K562 (cell line): ENCODE results near the gene ANO8. TPM values are rescaled to one million over a fixed set of nuclear protein-coding genes. Genes with fewer than 3 reads are reported as not detected.

Experiments used
- ARID3A ChIP-seq: IDR thresholded peaks from 2 replicates; pipeline ENCODE4 v1.6.1; 2012; ENCODE audit warnings: low read depth, low read length, improper control_type of control experiment, borderline replicate concordance
- CBX5 ChIP-seq: IDR thresholded peaks from 2 replicates; pipeline ENCODE4 v1.6.1; 2014; ENCODE audit warnings: low read depth, borderline replicate concordance
- ELF4 ChIP-seq: fragments of 450-650 bp; formaldehyde crosslinking; IDR thresholded peaks from 2 replicates; pipeline ENCODE4 v1.4.0; 2022; ENCODE audit warnings: missing genetic modification characterization
- EZH2 ChIP-seq: IDR thresholded peaks from 2 replicates; pipeline ENCODE4 v1.6.1; 2012; ENCODE audit warnings: low read depth, mild to moderate bottlenecking, inconsistent platforms, low read length, borderline replicate concordance
- FOXJ2 ChIP-seq: fragments of 200-800 bp; sonication (Bioruptor generic); IDR thresholded peaks from 2 replicates; pipeline ENCODE4 v1.6.1; 2016; ENCODE audit warnings: missing genetic modification characterization, missing compliant biosample characterization
- FUS ChIP-seq: fragments of 200-400 bp; formaldehyde crosslinking; optimal IDR thresholded peaks from 2 replicates; pipeline ENCODE3; 2017; ENCODE audit warnings: low read depth, low read length
- GABPB1 ChIP-seq: sonication (generic); formaldehyde crosslinking; IDR thresholded peaks from 2 replicates; pipeline ENCODE4 v1.8.0; 2022; ENCODE audit warnings: mild to moderate bottlenecking, missing genetic modification reagents
- GTF3C2 ChIP-seq: IDR thresholded peaks from 3 replicates; pipeline ENCODE4 v1.6.1; 2011; ENCODE audit warnings: borderline replicate concordance, mild to moderate bottlenecking, moderate library complexity; ENCODE audit not compliant: insufficient read length; ENCODE audit errors: extremely low read depth
- LCOR ChIP-seq: sonication (generic); formaldehyde crosslinking; IDR thresholded peaks from 2 replicates; pipeline ENCODE4 v1.8.0; 2022; ENCODE audit warnings: mild to moderate bottlenecking, missing genetic modification reagents
- LEF1 ChIP-seq: fragments of 450-650 bp; IDR thresholded peaks from 2 replicates; pipeline ENCODE4 v1.6.1; 2016; ENCODE audit warnings: mild to moderate bottlenecking
- MAFF ChIP-seq: IDR thresholded peaks from 2 replicates; pipeline ENCODE4 v1.6.1; 2012; ENCODE audit warnings: low read length, improper control_type of control experiment
- MNT ChIP-seq, 2 experiments: fragments of 450-650 bp; conservative IDR thresholded peaks; 2 replicates each; pipeline ENCODE4 v1.6.1; 2017; ENCODE audit warnings: mild to moderate bottlenecking in 2 of 2, moderate library complexity in 2 of 2
- NFIC ChIP-seq: fragments of 450-650 bp; IDR thresholded peaks from 2 replicates; pipeline ENCODE4 v1.6.1; 2017; ENCODE audit warnings: mild to moderate bottlenecking, inconsistent platforms
- NFYB ChIP-seq: IDR thresholded peaks from 2 replicates; pipeline ENCODE4 v1.6.1; 2011; ENCODE audit warnings: mild to moderate bottlenecking, moderate library complexity; ENCODE audit not compliant: insufficient read length; ENCODE audit errors: extremely low read depth
- PCBP1 ChIP-seq: fragments of 200-400 bp; formaldehyde crosslinking; IDR thresholded peaks from 2 replicates; pipeline ENCODE4 v1.6.1; 2018; ENCODE audit warnings: mild to moderate bottlenecking, low read depth, low read length; ENCODE audit not compliant: poor library complexity, severe bottlenecking
- PRMT5 ChIP-seq: sonication (generic); formaldehyde crosslinking; IDR thresholded peaks from 2 replicates; pipeline ENCODE4 v1.5.0; 2020; ENCODE audit warnings: missing genetic modification reagents
- SNIP1 ChIP-seq: fragments of 450-650 bp; IDR thresholded peaks from 2 replicates; pipeline ENCODE4 v1.7.1; 2017; ENCODE audit warnings: low read depth, mild to moderate bottlenecking
- THRB ChIP-seq: fragments of 450-650 bp; formaldehyde crosslinking; conservative IDR thresholded peaks from 2 replicates; pipeline ENCODE4 v1.4.0; 2022; ENCODE audit warnings: mild to moderate bottlenecking, missing genetic modification characterization
- ZNF134 ChIP-seq: fragments of 250-450 bp; sonication (Bioruptor Pico); conservative IDR thresholded peaks from 2 replicates; pipeline ENCODE4 v1.4.0; 2020
- ZNF197 ChIP-seq: fragments of 200-800 bp; sonication (Bioruptor generic); IDR thresholded peaks from 2 replicates; pipeline ENCODE4 v1.6.1; 2016; ENCODE audit warnings: low read depth, missing genetic modification characterization, missing compliant biosample characterization
- ZNF717 ChIP-seq: fragments of 250-450 bp; sonication (Bioruptor Pico); IDR thresholded peaks from 2 replicates; pipeline ENCODE4 v1.5.0; 2021
- polyA plus RNA-seq, 8 experiments: library from polyadenylated mRNA; depleted of rRNA in 4 of 8; stranded (reverse) in 5 of 8; unstranded in 3 of 8; fragments of >200 nt; fragmentation: Nextera tagmentation in 2 of 8; fragmentation: Illumina TruSeq in 1 of 8; extraction: Ambion mirVana in 2 of 8; extraction: Trizol in 1 of 8; gene quantifications; 2 replicates each; pipeline versions ENCODE4 v1.2.1 to v1.2.3, GENCODE V29; 2011 to 2014; ENCODE audit warnings: inconsistent platforms in 1 of 8, missing spikeins in 1 of 8
- total RNA-seq, 7 experiments: library from RNA; depleted of rRNA in 6 of 7; stranded (reverse); fragments of >200 nt in 6 of 7; fragmentation: Illumina TruSeq in 2 of 7; extraction: Trizol in 2 of 7; gene quantifications; 2 replicates each; pipeline versions ENCODE4 v1.2.1 to v1.2.3, GENCODE V29; 2011 to 2021; ENCODE audit warnings: low replicate concordance in 1 of 7

ANO8 gene
- total and polyA plus RNA-seq, 9 of the 15 experiments (the other 6 are each of a cell fraction or from before 2014, with no cell fraction given): 0.07 to 7.6 (median 2.3) TPM; not detected in 1

- TF ChIP-seq PCBP1 (no peak), PRMT5 (CRISPR knock-in tag) (peak; percentile 80; the same call in 1 of the 2 replicates), GABPB1 (CRISPR knock-in tag) (peak; percentile 98), NFIC (peak; percentile 59; the same call in 1 of the 2 replicates), MAFF (no peak; the same call in 1 of the 2 replicates), LEF1 (peak; percentile 70), SNIP1 (peak; percentile 53), CBX5 (no peak), ARID3A (peak; percentile 56; the same call in 1 of the 2 replicates), MNT (conservative IDR thresholded peaks at IDR 0.05) (peak; percentile 88 to 90), ZNF197 (CRISPR knock-in tag) (peak; percentile 86; the same call in 1 of the 2 replicates), LCOR (CRISPR knock-in tag) (peak; percentile 55; the same call in 1 of the 2 replicates), EZH2 (no peak), ZNF717 (CRISPR knock-in tag) (no peak), FOXJ2 (peak; percentile 82; the same call in 1 of the 2 replicates), THRB (peak; percentile 68; the same call in 1 of the 2 replicates), ELF4 (CRISPR knock-in tag) (peak; percentile 85; the same call in 1 of the 2 replicates), FUS (no peak), NFYB (peak; percentile 69), GTF3C2 (peak; percentile 71), ZNF134 (CRISPR knock-in tag) (no peak)
These were observed 2.4 kb upstream of the ANO8 start, which contains the start of gene GTPBP3 (continued) for GRCh38 chr19:17336872-17337674.
